Gastroesophageal sphincter (tissue), 4 donors: ENCODE data around the gene LIPI. TPM values are rescaled to one million over a fixed set of nuclear protein-coding genes. Genes with fewer than 3 reads are reported as not detected.

Experiments used
- ATAC-seq: fragments of 150-250 bp; one replicate; pipeline ENCODE4 v1.9.1; 2016; ENCODE audit warnings: mild to moderate bottlenecking, moderate library complexity
- H3K27ac ChIP-seq, 4 donors: fragments of 200-600 bp; sonication (generic) in 3 of 4; 1 replicate in 3 of 4; 2 replicates in 1 of 4; pipeline ENCODE4 v1.5.1; 2016 to 2019
- H3K27me3 ChIP-seq: fragments of 200-600 bp; sonication (generic); one replicate; pipeline ENCODE4 v1.5.1; 2019
- H3K36me3 ChIP-seq, 2 donors: fragments of 200-600 bp; sonication (generic); one replicate each; pipeline ENCODE4 v1.5.1; 2019; ENCODE audit warnings: control low read depth in 1 of 2
- H3K4me1 ChIP-seq, 3 donors: fragments of 200-600 bp; sonication (generic); 1 replicate in 2 of 3; 2 replicates in 1 of 3; pipeline ENCODE4 v1.5.1; 2016 to 2019; ENCODE audit warnings: control low read depth in 2 of 3
- H3K4me3 ChIP-seq, 2 donors: fragments of 200-600 bp; sonication (generic); one replicate each; pipeline ENCODE4 v1.5.1; 2019; ENCODE audit warnings: mild to moderate bottlenecking in 1 of 2, moderate library complexity in 1 of 2
- H3K9me3 ChIP-seq, 3 donors: fragments of 200-600 bp; sonication (generic); one replicate each; pipeline ENCODE4 v1.5.1; 2017 to 2019; ENCODE audit warnings: control low read depth in 2 of 3
- EP300 ChIP-seq: sonication (generic); formaldehyde crosslinking; IDR thresholded peaks from one replicate; pipeline ENCODE4 v1.6.1; 2017; ENCODE audit warnings: antibody characterized with exemption, mild to moderate bottlenecking
- POLR2A ChIP-seq, 2 donors: fragments of 450-650 bp; IDR thresholded peaks; one replicate each; pipeline ENCODE4 v1.6.1; 2017; ENCODE audit warnings: antibody characterized with exemption in 2 of 2, mild to moderate bottlenecking in 2 of 2, moderate library complexity in 1 of 2
- POLR2AphosphoS5 ChIP-seq: sonication (generic); formaldehyde crosslinking; IDR thresholded peaks from one replicate; pipeline ENCODE4 v1.6.1; 2017; ENCODE audit warnings: antibody characterized with exemption
- WGBS, 2 donors: methylation state at CpG; one replicate each; pipeline ENCODE4 v1.1.5; 2018; ENCODE audit warnings: low coverage in 1 of 2; 5-methylcytosine and 5-hydroxymethylcytosine counted together
- total RNA-seq, 4 donors: library from RNA; depleted of rRNA; stranded (reverse); fragments of >200 nt; gene quantifications; one replicate each; pipeline ENCODE4 v1.1.0, GENCODE V29; 2016
- TF ChIP-seq, protein P1 (sequence below), 4 experiments: fragments of 200-600 bp in 2 of 4; fragments of 450-650 bp in 2 of 4; sonication (generic) in 1 of 4; IDR thresholded peaks; one replicate each; pipeline ENCODE4 v1.5.1; 2017 to 2019; ENCODE audit warnings: antibody characterized with exemption in 4 of 4, mild to moderate bottlenecking in 2 of 4, moderate library complexity in 2 of 4

LIPI gene
- total RNA-seq, 4 donors from 2014 or later = not detected

DNA sequence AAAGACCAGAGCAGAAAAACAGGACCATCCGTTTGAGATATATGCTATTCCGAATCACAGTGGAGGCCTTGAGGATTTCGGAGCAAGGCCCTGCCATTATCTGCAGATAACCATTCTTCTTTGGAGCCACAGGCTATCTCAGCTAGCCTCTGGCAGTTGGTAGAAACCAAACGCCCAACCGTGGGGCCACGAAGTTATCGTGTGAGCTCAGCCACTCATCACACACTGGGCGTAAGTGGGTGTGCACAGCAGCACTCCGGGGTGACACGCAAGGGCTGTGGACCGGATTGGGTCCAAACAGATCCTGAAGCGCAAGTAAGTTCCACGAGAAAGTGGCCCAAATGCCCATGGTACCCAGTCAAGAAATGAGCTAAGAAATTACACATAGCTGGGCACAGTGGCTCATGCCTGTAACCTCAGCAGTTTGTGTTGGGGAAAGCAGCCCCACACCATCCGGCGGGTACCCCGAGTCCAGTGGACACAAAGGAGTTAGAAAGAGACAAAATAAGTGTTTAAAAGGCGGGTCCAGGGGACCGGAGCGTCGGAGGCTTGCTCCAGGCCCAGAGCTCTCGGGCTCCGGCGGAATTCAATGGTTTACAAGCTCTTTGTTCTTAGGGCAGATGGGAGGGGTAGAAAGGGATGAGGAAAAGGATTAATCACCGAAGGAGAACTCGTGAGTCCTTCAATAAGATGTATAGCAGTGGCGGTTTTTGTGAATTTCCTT lies 130.6 kb downstream of the LIPI start:
- no peak overlapping the region for H3K27ac ChIP-seq
- H3K9me3 ChIP-seq = peaks cover 0 to 37% (median 0%) of the 10 kb centered on the region in 3 donors
- no peak for ATAC-seq
- WGBS, 2 donors = 86 to 88% methylated on average over 5 to 16 of the region's 26 CpGs
- no peaks in the 10 kb centered on the region for H3K27me3 ChIP-seq
- H3K36me3 ChIP-seq = peaks cover 0 to 16% of the 10 kb centered on the region in 2 donors
- H3K4me1 ChIP-seq = no peaks in the 10 kb centered on the region
- H3K4me3 ChIP-seq = no peak overlapping the region
- TF ChIP-seq EP300 (no peak), POLR2AphosphoS5 (no peak), POLR2A (IDR thresholded peaks at IDR 0.05) (no peak)
- TF ChIP-seq, protein P1, sequence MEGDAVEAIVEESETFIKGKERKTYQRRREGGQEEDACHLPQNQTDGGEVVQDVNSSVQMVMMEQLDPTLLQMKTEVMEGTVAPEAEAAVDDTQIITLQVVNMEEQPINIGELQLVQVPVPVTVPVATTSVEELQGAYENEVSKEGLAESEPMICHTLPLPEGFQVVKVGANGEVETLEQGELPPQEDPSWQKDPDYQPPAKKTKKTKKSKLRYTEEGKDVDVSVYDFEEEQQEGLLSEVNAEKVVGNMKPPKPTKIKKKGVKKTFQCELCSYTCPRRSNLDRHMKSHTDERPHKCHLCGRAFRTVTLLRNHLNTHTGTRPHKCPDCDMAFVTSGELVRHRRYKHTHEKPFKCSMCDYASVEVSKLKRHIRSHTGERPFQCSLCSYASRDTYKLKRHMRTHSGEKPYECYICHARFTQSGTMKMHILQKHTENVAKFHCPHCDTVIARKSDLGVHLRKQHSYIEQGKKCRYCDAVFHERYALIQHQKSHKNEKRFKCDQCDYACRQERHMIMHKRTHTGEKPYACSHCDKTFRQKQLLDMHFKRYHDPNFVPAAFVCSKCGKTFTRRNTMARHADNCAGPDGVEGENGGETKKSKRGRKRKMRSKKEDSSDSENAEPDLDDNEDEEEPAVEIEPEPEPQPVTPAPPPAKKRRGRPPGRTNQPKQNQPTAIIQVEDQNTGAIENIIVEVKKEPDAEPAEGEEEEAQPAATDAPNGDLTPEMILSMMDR (IDR thresholded peaks at IDR 0.05) = no peak

GRCh38 chr21:14078746-14079375 lies 131.9 kb downstream of the LIPI start:
- no peak for ATAC-seq
- WGBS, 2 donors = 95 to 100% methylated on average over 1 to 16 of the region's 40 CpGs
- Histone ChIP-seq H3K4me1 (no peaks in the 10 kb centered on the region), H3K27me3 (no peaks in the 10 kb centered on the region), H3K36me3 (peaks cover 0 to 3% of the 10 kb centered on the region in 2 donors), H3K27ac (no peak overlapping the region), H3K4me3 (no peak overlapping the region), H3K9me3 (peaks cover 0 to 31% (median 0%) of the 10 kb centered on the region in 3 donors)
- TF ChIP-seq, protein P1 (IDR thresholded peaks at IDR 0.05) = no peak
- TF ChIP-seq EP300 = no peak

DNA sequence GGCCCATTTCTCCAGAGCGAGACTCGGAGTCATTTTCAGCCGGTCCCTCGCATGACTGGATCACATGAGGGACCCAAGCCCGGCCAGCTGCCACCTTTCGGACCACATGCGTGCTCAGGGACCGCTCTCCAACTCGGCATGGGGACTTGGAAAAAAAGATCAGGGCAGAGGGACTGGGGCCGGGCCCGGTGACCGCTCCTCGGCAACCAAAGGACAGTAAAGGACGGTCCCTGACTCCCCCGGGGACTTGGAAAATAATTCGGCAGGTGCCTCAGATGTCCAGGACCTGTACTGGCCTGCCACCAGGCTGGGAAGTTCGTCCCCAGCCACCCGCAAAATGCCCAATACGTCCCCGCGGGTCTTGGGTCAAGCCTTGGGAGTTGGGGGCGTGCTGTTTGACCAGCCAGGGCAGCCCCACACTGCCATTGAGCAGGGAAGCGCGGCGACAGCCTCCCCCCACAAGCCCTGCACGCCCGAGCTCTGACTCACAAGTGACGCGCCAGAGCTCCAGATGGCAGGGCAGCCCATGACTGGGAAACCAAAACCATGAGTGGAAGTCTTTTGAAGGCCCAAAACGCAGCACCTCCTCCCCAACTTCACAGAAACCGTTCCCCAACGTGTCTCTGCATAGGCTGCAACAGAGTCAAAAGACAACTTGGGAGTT lies 134.5 kb downstream of the LIPI start:
- 100% methylated on average over 1 of the region's 32 CpGs; no CpG with 5 or more reads in 1 of the 2 donors for WGBS, 2 donors
- Histone ChIP-seq H3K36me3 (peaks cover 0 to 6% of the 10 kb centered on the region in 2 donors), H3K4me1 (no peaks in the 10 kb centered on the region), H3K9me3 (peaks cover 0 to 21% (median 0%) of the 10 kb centered on the region in 3 donors), H3K27me3 (no peaks in the 10 kb centered on the region), H3K4me3 (no peak overlapping the region), H3K27ac (no peak overlapping the region)
- no peak for ATAC-seq
- no peak for TF ChIP-seq POLR2A (IDR thresholded peaks at IDR 0.05)

DNA sequence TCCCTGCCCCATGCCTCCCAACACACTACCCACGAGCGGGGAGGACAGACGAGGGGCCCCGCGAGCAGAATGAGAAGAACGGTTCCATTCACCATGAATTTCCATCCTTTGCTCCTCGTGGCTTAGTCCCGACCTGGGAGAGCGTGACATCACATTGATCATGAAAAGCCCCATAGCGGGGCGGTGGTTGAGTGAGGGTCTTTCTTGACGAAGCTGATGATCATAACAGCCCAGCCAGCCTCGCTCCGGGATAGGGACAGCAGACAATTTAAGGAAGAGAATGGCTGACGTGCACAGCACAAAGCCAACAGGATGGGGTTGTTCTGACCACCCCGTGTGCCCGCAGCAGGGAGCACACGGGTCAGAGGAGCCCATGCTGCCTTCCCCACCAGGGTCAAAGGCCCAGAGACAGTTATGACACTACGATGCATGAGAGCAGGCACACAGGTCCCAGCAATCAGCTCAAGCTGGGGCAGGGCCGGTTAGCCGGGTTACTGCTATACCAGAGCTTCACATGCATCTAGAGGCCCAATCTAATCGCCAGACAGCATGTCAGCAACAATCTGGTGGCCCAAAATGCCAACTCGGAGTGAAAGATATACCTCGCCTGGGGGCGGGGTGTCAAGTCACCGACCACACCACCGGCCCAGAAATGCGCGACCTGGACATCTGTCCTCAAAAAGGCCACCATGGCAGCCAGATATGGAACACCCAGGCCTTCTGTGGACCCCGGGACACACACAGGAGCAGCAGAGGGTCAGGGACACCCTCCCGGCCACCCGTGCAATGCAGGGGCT lies 135.2 kb downstream of the LIPI start:
- WGBS, 2 donors = 80 to 98% methylated on average over 1 to 8 of the region's 32 CpGs
- Histone ChIP-seq H3K4me1 (no peaks in the 10 kb centered on the region), H3K27me3 (no peaks in the 10 kb centered on the region), H3K4me3 (no peak overlapping the region), H3K27ac (no peak overlapping the region), H3K36me3 (peaks cover 0 to 12% of the 10 kb centered on the region in 2 donors), H3K9me3 (peaks cover 0 to 21% (median 0%) of the 10 kb centered on the region in 3 donors)
- no peak for ATAC-seq
- TF ChIP-seq, protein P1 (IDR thresholded peaks at IDR 0.05) = no peak
- TF ChIP-seq POLR2A (IDR thresholded peaks at IDR 0.05) (no peak), EP300 (no peak), POLR2AphosphoS5 (no peak)

DNA sequence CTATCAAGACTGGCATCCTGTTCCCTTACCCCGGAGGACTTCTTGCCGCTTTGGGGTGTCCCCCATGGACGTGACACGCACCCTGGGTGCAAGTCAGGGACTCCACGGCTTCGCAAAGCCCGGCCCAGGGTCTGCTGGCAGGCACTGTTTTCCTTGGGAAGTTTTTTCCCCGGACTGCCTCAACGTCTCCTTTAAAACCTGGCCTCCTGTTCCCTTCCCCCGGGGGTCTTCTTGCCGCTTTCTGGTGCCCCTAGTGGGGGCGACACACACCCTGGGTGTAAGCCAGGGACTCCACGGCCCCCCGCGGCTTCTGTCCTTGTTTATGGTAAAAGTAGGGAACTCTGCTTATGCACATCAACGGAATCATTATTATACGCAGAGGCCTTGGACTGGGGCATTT lies 136.6 kb downstream of the LIPI start:
- Histone ChIP-seq H3K4me3 (no peak overlapping the region), H3K27ac (no peak overlapping the region), H3K27me3 (no peaks in the 10 kb centered on the region), H3K4me1 (no peaks in the 10 kb centered on the region), H3K9me3 (peaks cover 0 to 17% (median 0%) of the 10 kb centered on the region in 3 donors), H3K36me3 (peaks cover 0 to 18% of the 10 kb centered on the region in 2 donors)
- WGBS, 2 donors = 95% methylated on average over 4 of the region's 17 CpGs; no CpG with 5 or more reads in 1 of the 2 donors
- ATAC-seq = no peak
- TF ChIP-seq POLR2A (IDR thresholded peaks at IDR 0.05) (no peak), POLR2AphosphoS5 (no peak)
- TF ChIP-seq, protein P1 (IDR thresholded peaks at IDR 0.05) = no peak
